Measurements from ENCODE around the gene PPP1R1A. TPM values are rescaled to one million over a fixed set of nuclear protein-coding genes. Genes with fewer than 3 reads are reported as not detected.

The PPP1R1A gene
- total and polyA plus RNA-seq, 9 of the 15 experiments (the other 6 are each of a cell fraction or from before 2014, with no cell fraction given) = not detected

DNA sequence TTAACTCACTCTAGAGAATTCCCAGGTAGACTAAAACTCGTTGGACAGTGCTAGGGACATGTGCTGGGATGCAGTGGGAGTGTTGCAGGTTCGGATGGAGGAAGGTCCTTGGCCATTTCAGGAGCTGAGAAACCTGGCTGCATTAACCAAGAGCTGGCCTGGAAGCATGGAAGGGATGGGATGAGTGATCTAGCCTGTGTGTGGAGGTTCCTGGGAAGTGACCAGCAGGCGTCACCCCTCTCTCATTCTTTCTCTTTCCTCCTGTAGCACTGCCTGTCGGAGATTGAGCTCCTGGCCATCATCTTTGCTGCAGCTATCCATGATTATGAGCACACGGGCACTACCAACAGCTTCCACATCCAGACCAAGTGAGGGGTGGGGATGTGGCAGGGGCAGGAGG is 15.6 kb downstream of the PPP1R1A start:
- CTCF ChIA-PET (ENCODE audit: low intra/inter-chr PET ratio) = no interaction called here

More for the DNA sequence above, 15.6 kb downstream of the PPP1R1A start:
- Histone ChIP-seq H3K9me1 (ENCODE audit: control insufficient read depth, insufficient read depth, low read length) (no peaks in the 10 kb centered on the region), H4K20me1 (replicated peaks; ENCODE audit: control insufficient read depth, insufficient read depth, low read length) (peaks cover 21% of the 10 kb centered on the region; the same call in 1 of the 2 replicates), H3K9ac (ENCODE audit: insufficient read depth in 1 of 2, low read depth in 2 of 2, low read length in 2 of 2) (no peak overlapping the region), H3K4me3 (no peak overlapping the region), H2AFZ (ENCODE audit: low read depth, low read length) (no peak overlapping the region), H3K36me3 (ENCODE audit: control insufficient read depth, insufficient read depth, low read length) (no peaks in the 10 kb centered on the region), H3K79me2 (ENCODE audit: control insufficient read depth, insufficient read depth, low read length) (no peaks in the 10 kb centered on the region), H3K27ac (ENCODE audit: extremely low read depth, low read depth, low read length) (no peak overlapping the region), H3K4me2 (ENCODE audit: insufficient read depth, low read length) (no peak overlapping the region), H3K27me3 (ENCODE audit: control insufficient read depth in 2 of 2, insufficient read depth in 2 of 2, low read length in 2 of 2) (peaks cover 25 to 74% of the 10 kb centered on the region in 2 experiments), H3K9me3 (replicated peaks; ENCODE audit: control insufficient read depth, insufficient read depth, low read depth, low read length) (no peaks in the 10 kb centered on the region), H3K4me1 (replicated peaks in 1 of 2; ENCODE audit: control insufficient read depth in 2 of 2, insufficient read depth in 2 of 2, low read length in 2 of 2) (peaks cover 0 to 3% of the 10 kb centered on the region in 2 experiments; a peak in 1 of 5 replicates)
- POLR2A ChIA-PET = no interaction called here
- peak in 1 of 4 experiments; percentile 12 for DNase-seq (ENCODE audit: extremely low read depth in 1 of 4, low spot score in 3 of 4)
- no TSS peak for BruUV-seq (replicated peaks)
- no peak for TF ChIP-seq STAT5B (CRISPR knock-in tag; IDR thresholded peaks at IDR 0.05)
- no peak for TF ChIP-seq ZBED1 (IDR thresholded peaks at IDR 0.05)
- TF ChIP-seq ZFP1 (CRISPR knock-in tag; IDR thresholded peaks at IDR 0.05) = no peak
- no peak for TF ChIP-seq CCNT2 (IDR thresholded peaks at IDR 0.05; ENCODE audit: borderline replicate concordance, extremely low read depth, insufficient read length, low read depth, low read length)
- TF ChIP-seq, protein P1, sequence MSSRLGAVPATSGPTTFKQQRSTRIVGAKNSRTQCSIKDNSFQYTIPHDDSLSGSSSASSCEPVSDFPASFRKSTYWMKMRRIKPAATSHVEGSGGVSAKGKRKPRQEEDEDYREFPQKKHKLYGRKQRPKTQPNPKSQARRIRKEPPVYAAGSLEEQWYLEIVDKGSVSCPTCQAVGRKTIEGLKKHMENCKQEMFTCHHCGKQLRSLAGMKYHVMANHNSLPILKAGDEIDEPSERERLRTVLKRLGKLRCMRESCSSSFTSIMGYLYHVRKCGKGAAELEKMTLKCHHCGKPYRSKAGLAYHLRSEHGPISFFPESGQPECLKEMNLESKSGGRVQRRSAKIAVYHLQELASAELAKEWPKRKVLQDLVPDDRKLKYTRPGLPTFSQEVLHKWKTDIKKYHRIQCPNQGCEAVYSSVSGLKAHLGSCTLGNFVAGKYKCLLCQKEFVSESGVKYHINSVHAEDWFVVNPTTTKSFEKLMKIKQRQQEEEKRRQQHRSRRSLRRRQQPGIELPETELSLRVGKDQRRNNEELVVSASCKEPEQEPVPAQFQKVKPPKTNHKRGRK (tag; IDR thresholded peaks at IDR 0.05) = no peak
- peak; percentile 31 to 40 (median 35); a peak in 5 of 6 replicates for TF ChIP-seq CTCF (IDR thresholded peaks at IDR 0.05 in 2 of 3, conservative IDR thresholded peaks at IDR 0.05 in 1 of 3; ENCODE audit: insufficient read depth in 2 of 3, low read depth in 1 of 3, low read length in 3 of 3)
- no peak for TF ChIP-seq BRF2 (IDR thresholded peaks at IDR 0.05; ENCODE audit: borderline replicate concordance, insufficient read depth, insufficient read length)
- no peak for TF ChIP-seq XRCC3 (IDR thresholded peaks at IDR 0.05)
- no peak for FAIRE-seq
- WGBS (ENCODE audit: insufficient coverage, low coverage, missing lambda C conversion rate) = 0% methylated on average over 5 of the region's 5 CpGs
- ATAC-seq = peak; percentile 68
- intact Hi-C loops (cut with micrococcal nuclease) = no loop called here
- in situ Hi-C loops (cut with MboI) = no loop called here
